CD14-positive monocyte (primary cell): Measurements from ENCODE around the gene CFAP20DC. TPM values are rescaled to one million over a fixed set of nuclear protein-coding genes. Genes with fewer than 3 reads are reported as not detected.

Experiments used
- DNase-seq, 3 donors: peaks; one replicate each; pipeline ENCODE4 v3.0.0-alpha.2; 2011 to 2022
- H2AFZ ChIP-seq: 2 replicates; pipeline ENCODE4 v1.6.0; 2012; ENCODE audit warnings: mild to moderate bottlenecking, low read depth, low read length, inconsistent platforms; ENCODE audit not compliant: insufficient read depth, poor library complexity, severe bottlenecking
- H3K27ac ChIP-seq, 2 donors: 1 replicate in 1 of 2; 2 replicates in 1 of 2; pipeline ENCODE4 v1.5.1; 2012 to 2013; ENCODE audit warnings: low read length in 2 of 2, control low read depth in 1 of 2, inconsistent platforms in 1 of 2, low read depth in 1 of 2, mild to moderate bottlenecking in 1 of 2
- H3K27me3 ChIP-seq, 2 donors: one replicate each; pipeline versions ENCODE4 v1.6.0 to v1.6.1; 2011 to 2013; ENCODE audit warnings: low read length in 2 of 2; ENCODE audit not compliant: control insufficient read depth in 2 of 2, insufficient read depth in 2 of 2
- H3K36me3 ChIP-seq, 2 donors: replicated peaks in 1 of 2; 1 replicate in 1 of 2; 2 replicates in 1 of 2; pipeline versions ENCODE4 v1.5.1 to v1.6.1; 2012 to 2013; ENCODE audit warnings: low read length in 2 of 2, control low read depth in 1 of 2, inconsistent platforms in 1 of 2, mild to moderate bottlenecking in 1 of 2; ENCODE audit not compliant: insufficient read depth in 2 of 2, control insufficient read depth in 1 of 2
- H3K4me1 ChIP-seq, 2 donors: 1 replicate in 1 of 2; 2 replicates in 1 of 2; pipeline versions ENCODE4 v1.5.1 to v1.6.1; 2012 to 2013; ENCODE audit warnings: low read length in 2 of 2, control low read depth in 1 of 2, inconsistent platforms in 1 of 2, mild to moderate bottlenecking in 1 of 2, moderate library complexity in 1 of 2; ENCODE audit not compliant: insufficient read depth in 2 of 2, control insufficient read depth in 1 of 2
- H3K4me2 ChIP-seq: replicated peaks from 2 replicates; pipeline ENCODE3; 2012; ENCODE audit warnings: low read length, moderate library complexity, mild to moderate bottlenecking; ENCODE audit not compliant: poor library complexity, severe bottlenecking; ENCODE audit errors: extremely low read depth
- H3K4me3 ChIP-seq, 3 experiments: fragments of 200-600 bp in 1 of 3; sonication (generic) in 1 of 3; replicated peaks in 1 of 3; 1 replicate in 2 of 3; 2 replicates in 1 of 3; pipeline ENCODE4 v1.5.1; 2011 to 2013; ENCODE audit warnings: low read length in 3 of 3, mild to moderate bottlenecking in 3 of 3, control low read depth in 2 of 3, low read depth in 2 of 3, inconsistent platforms in 1 of 3, moderate library complexity in 1 of 3
- H3K79me2 ChIP-seq: 2 replicates; pipeline ENCODE4 v1.6.0; 2012; ENCODE audit warnings: mild to moderate bottlenecking, control low read depth, inconsistent platforms, low read length, moderate library complexity; ENCODE audit not compliant: insufficient read depth
- H3K9ac ChIP-seq: 2 replicates; pipeline ENCODE4 v1.6.0; 2017; ENCODE audit warnings: low read length, mild to moderate bottlenecking; ENCODE audit not compliant: insufficient read depth, poor library complexity, severe bottlenecking
- H3K9me3 ChIP-seq, 2 donors: replicated peaks in 1 of 2; 1 replicate in 1 of 2; 2 replicates in 1 of 2; pipeline versions ENCODE4 v1.5.1 to v1.6.1; 2012 to 2013; ENCODE audit warnings: low read length in 2 of 2, control low read depth in 1 of 2; ENCODE audit not compliant: control insufficient read depth in 1 of 2, insufficient read depth in 1 of 2
- H4K20me1 ChIP-seq: 2 replicates; pipeline ENCODE4 v1.6.0; 2012; ENCODE audit warnings: mild to moderate bottlenecking, low read length, control low read depth, moderate library complexity; ENCODE audit not compliant: insufficient read depth
- H3K27ac Mint-ChIP-seq, 7 donors: one replicate each; pipeline ENCODE4 v1.8.0; 2020; ENCODE audit warnings: mild to moderate bottlenecking in 7 of 7, mixed read lengths in 7 of 7, moderate library complexity in 6 of 7, inconsistent platforms in 2 of 7
- H3K27me3 Mint-ChIP-seq, 3 donors: one replicate each; pipeline ENCODE4 v1.8.0; 2021 to 2022; ENCODE audit warnings: low read depth in 3 of 3, mild to moderate bottlenecking in 3 of 3, mixed read lengths in 3 of 3, moderate library complexity in 3 of 3, inconsistent platforms in 1 of 3
- H3K36me3 Mint-ChIP-seq, 2 donors: one replicate each; pipeline ENCODE4 v1.8.0; 2020; ENCODE audit warnings: mixed read lengths in 2 of 2, inconsistent platforms in 1 of 2, mild to moderate bottlenecking in 1 of 2
- H3K4me1 Mint-ChIP-seq: one replicate; pipeline ENCODE4 v1.8.0; 2020; ENCODE audit warnings: mild to moderate bottlenecking, mixed read lengths
- H3K4me3 Mint-ChIP-seq, 2 donors: one replicate each; pipeline ENCODE4 v1.8.0; 2020; ENCODE audit warnings: mild to moderate bottlenecking in 2 of 2, mixed read lengths in 2 of 2, moderate library complexity in 1 of 2
- H3K9me3 Mint-ChIP-seq, 7 donors: one replicate each; pipeline ENCODE4 v1.8.0; 2020 to 2022; ENCODE audit warnings: mixed read lengths in 7 of 7, mild to moderate bottlenecking in 6 of 7, moderate library complexity in 6 of 7, inconsistent platforms in 2 of 7
- CTCF ChIP-seq: fragments of 200-600 bp; IDR thresholded peaks from one replicate; pipeline ENCODE4 v1.8.0; 2022; ENCODE audit warnings: antibody characterized with exemption, mild to moderate bottlenecking
- WGBS: methylation state at CpG from one replicate; pipeline ENCODE4 v1.1.5; 2013; ENCODE audit warnings: missing lambda C conversion rate; ENCODE audit not compliant: insufficient coverage; 5-methylcytosine and 5-hydroxymethylcytosine counted together
- intact Hi-C, 2 donors: fragments of 100-400 bp; cut with micrococcal nuclease; formaldehyde crosslinking; loops; one replicate each; pipeline versions ENCODE4 v1.15.0 to v1.15.1; 2023
- polyA plus RNA-seq, 3 donors: library from polyadenylated mRNA; depleted of rRNA in 1 of 3; unstranded in 2 of 3; stranded (reverse) in 1 of 3; fragments of 300-500 nt in 2 of 3; fragments of >200 nt in 1 of 3; fragmentation: Illumina TruSeq in 2 of 3; gene quantifications; 1 replicate in 2 of 3; 2 replicates in 1 of 3; pipeline ENCODE4 v1.2.3, GENCODE V29; 2012 to 2021

The CFAP20DC gene
- polyA plus RNA-seq, 3 donors, result not detected

- Histone ChIP-seq H3K79me2 (no peaks in the 10 kb centered on the region), H2AFZ (no peak overlapping the region), H4K20me1 (no peaks in the 10 kb centered on the region), H3K9me3 (no peaks in the 10 kb centered on the region), H3K27me3 (no peaks in the 10 kb centered on the region), H3K4me2 (no peak overlapping the region), H3K9ac (no peak overlapping the region), H3K36me3 (no peaks in the 10 kb centered on the region), H3K27ac (no peak overlapping the region), H3K4me3 (no peak overlapping the region), H3K4me1 (no peaks in the 10 kb centered on the region)
- no peak overlapping the region for H3K4me3 Mint-ChIP-seq
- WGBS, result no CpG with 5 or more reads among the region's 3 CpGs
- intact Hi-C loops, result no loop called here
- DNase-seq, result no peak
- H3K27ac Mint-ChIP-seq, result no peak overlapping the region
- H3K9me3 Mint-ChIP-seq, result peaks cover 0 to 10% (median 2%) of the 10 kb centered on the region in 7 donors
- H3K4me1 Mint-ChIP-seq, result no peaks in the 10 kb centered on the region
- H3K36me3 Mint-ChIP-seq, result no peaks in the 10 kb centered on the region
- no peak for TF ChIP-seq CTCF
- H3K27me3 Mint-ChIP-seq, result no peaks in the 10 kb centered on the region
These were observed 341.6 kb downstream of the CFAP20DC start for GRCh38 chr3:58708116-58708791.

- Histone ChIP-seq H3K9me3 (no peaks in the 10 kb centered on the region), H3K4me1 (no peaks in the 10 kb centered on the region), H4K20me1 (no peaks in the 10 kb centered on the region), H3K4me3 (no peak overlapping the region), H2AFZ (no peak overlapping the region), H3K9ac (no peak overlapping the region), H3K36me3 (no peaks in the 10 kb centered on the region), H3K4me2 (no peak overlapping the region), H3K27me3 (no peaks in the 10 kb centered on the region), H3K27ac (no peak overlapping the region), H3K79me2 (no peaks in the 10 kb centered on the region)
- Mint-ChIP-seq H3K36me3 (no peaks in the 10 kb centered on the region), H3K9me3 (peaks cover 0 to 10% (median 2%) of the 10 kb centered on the region in 7 donors), H3K4me3 (no peak overlapping the region), H3K27me3 (no peaks in the 10 kb centered on the region), H3K27ac (no peak overlapping the region), H3K4me1 (no peaks in the 10 kb centered on the region)
- TF ChIP-seq CTCF, result no peak
- no peak for DNase-seq
- 100% methylated on average over 3 of the region's 3 CpGs for WGBS
- intact Hi-C loops, result no loop called here
These were observed 342.4 kb downstream of the CFAP20DC start for GRCh38 chr3:58707390-58707930.
